HL-60/S4 (cell line): ENCODE data around the gene MRPL51.
"Not testable (repeated sequence)": the region's sequence is repeated elsewhere in the genome, so short reads cannot be mapped to it uniquely, and the experiment has no call there.

ENCODE experiments used
- in situ Hi-C: fragments of 300-500 bp; cut with MboI; formaldehyde crosslinking; loops from 2 replicates; pipeline ENCODE4 v1.14.3; 2022; ENCODE audit warnings: low sequenced_read_pairs

Gene MRPL51

GRCh38 chr12:6492838-6493496 lies at the start of gene MRPL51:
TSS of gene MRPL51 (minus strand) at chr12:6493262. CDS start at chr12:6493136, 126 bp downstream.
- in situ Hi-C loops, result no loop called here

- in situ Hi-C loops, result no loop called here
Measured at GRCh38 chr12:6542209-6543009, 49.3 kb upstream of the MRPL51 start.

- in situ Hi-C loops, result no loop called here
Measured at GRCh38 chr12:6541371-6542165, 48.5 kb upstream of the MRPL51 start.

GRCh38 chr12:6540181-6540877 lies 47.3 kb upstream of the MRPL51 start:
- in situ Hi-C loops, result no loop called here

GRCh38 chr12:6539707-6540134 lies 46.7 kb upstream of the MRPL51 start:
- in situ Hi-C loops, result no loop called here

- in situ Hi-C loops, result no loop called here
Measured at GRCh38 chr12:6539314-6539682, 46.2 kb upstream of the MRPL51 start.

GRCh38 chr12:6538420-6539313 lies 45.6 kb upstream of the MRPL51 start:
- in situ Hi-C loops, result no loop called here

- in situ Hi-C loops, result not testable (repeated sequence)
Measured at GRCh38 chr12:6537580-6538419, 44.7 kb upstream of the MRPL51 start.

- in situ Hi-C loops, result no loop called here
Measured at GRCh38 chr12:6536894-6537579, 44.0 kb upstream of the MRPL51 start.

GRCh38 chr12:6535960-6536847 lies 43.1 kb upstream of the MRPL51 start:
- in situ Hi-C loops, result no loop called here

- in situ Hi-C loops, result no loop called here
Measured at GRCh38 chr12:6535697-6535946, 42.6 kb upstream of the MRPL51 start.

GRCh38 chr12:6534945-6535696 lies 42.1 kb upstream of the MRPL51 start:
- in situ Hi-C loops, result no loop called here

- in situ Hi-C loops, result no loop called here
Measured at GRCh38 chr12:6534695-6534944, 41.6 kb upstream of the MRPL51 start.

- in situ Hi-C loops, result no loop called here
Measured at GRCh38 chr12:6533923-6534694, 41.0 kb upstream of the MRPL51 start, which contains the start of gene GAPDH. TSS of gene GAPDH (plus strand) at chr12:6534517. CDS start at chr12:6534833, 316 bp downstream.

GRCh38 chr12:6533653-6533922 lies 40.5 kb upstream of the MRPL51 start:
- in situ Hi-C loops, result no loop called here

- in situ Hi-C loops, result no loop called here
Measured at GRCh38 chr12:6532927-6533652, 40.0 kb upstream of the MRPL51 start.
